Measurements from ENCODE around the gene CMA1. TPM values are rescaled to one million over a fixed set of nuclear protein-coding genes. Genes with fewer than 3 reads are reported as not detected.
A peak's percentile ranks its signal among the peaks of the same experiment; 100 is the strongest.
"Not testable (repeated sequence)": the region's sequence is repeated elsewhere in the genome, so short reads cannot be mapped to it uniquely, and the experiment has no call there.

Gene CMA1
- total RNA-seq, 1 donor: not detected

DNA sequence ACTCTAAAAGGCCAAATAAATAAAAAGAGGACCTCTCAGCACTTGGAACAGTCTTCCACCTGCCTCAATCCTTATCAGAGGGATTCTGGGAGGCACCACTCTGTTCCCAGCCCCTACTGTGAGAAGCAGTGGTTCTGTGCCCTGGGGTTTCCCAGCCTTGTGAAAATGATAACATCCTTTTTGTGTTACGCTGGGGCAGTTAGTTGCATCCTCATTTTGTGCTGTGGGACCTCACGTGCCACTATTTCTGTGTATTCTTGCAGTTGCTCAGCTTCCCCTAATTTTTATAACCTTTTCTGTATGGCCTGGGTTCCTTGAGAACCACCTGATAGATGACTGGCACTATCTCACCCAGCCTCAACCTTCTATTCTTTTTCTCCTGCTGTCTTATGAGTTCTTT is 10.8 kb upstream of the CMA1 start:
- TF ChIP-seq, protein P1, sequence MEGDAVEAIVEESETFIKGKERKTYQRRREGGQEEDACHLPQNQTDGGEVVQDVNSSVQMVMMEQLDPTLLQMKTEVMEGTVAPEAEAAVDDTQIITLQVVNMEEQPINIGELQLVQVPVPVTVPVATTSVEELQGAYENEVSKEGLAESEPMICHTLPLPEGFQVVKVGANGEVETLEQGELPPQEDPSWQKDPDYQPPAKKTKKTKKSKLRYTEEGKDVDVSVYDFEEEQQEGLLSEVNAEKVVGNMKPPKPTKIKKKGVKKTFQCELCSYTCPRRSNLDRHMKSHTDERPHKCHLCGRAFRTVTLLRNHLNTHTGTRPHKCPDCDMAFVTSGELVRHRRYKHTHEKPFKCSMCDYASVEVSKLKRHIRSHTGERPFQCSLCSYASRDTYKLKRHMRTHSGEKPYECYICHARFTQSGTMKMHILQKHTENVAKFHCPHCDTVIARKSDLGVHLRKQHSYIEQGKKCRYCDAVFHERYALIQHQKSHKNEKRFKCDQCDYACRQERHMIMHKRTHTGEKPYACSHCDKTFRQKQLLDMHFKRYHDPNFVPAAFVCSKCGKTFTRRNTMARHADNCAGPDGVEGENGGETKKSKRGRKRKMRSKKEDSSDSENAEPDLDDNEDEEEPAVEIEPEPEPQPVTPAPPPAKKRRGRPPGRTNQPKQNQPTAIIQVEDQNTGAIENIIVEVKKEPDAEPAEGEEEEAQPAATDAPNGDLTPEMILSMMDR (IDR thresholded peaks at IDR 0.05; ENCODE audit: insufficient read depth, low read depth, low read length): no peak
- no peak for DNase-seq (ENCODE audit: low read depth)
- no peak overlapping the region for H3K4me3 ChIP-seq (ENCODE audit: low read depth, low read length)

DNA sequence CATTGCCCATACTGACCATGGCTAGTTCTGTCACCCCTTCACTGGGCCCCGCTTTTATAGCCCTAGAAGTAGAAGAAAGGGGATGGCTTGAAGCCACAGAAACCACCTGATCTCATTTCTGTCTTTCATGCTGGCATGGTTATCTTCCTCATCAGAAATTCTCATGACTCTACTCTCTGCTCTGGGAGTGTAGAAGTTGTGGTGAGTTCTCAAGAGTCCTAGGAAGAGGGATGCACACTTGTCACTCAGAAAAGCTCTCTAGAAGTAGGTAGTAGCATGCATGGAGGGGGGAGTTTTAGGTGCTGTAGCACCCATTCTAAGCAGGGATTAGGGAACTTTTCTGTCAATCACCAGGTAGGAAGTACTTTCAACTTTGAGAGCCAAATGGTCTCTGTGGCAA is 6.1 kb upstream of the CMA1 start:
- no peak for DNase-seq (ENCODE audit: low read depth)
- TF ChIP-seq, protein P1 (IDR thresholded peaks at IDR 0.05; ENCODE audit: insufficient read depth, low read depth, low read length): no peak
- H3K4me3 ChIP-seq (ENCODE audit: low read depth, low read length): no peak overlapping the region

DNA sequence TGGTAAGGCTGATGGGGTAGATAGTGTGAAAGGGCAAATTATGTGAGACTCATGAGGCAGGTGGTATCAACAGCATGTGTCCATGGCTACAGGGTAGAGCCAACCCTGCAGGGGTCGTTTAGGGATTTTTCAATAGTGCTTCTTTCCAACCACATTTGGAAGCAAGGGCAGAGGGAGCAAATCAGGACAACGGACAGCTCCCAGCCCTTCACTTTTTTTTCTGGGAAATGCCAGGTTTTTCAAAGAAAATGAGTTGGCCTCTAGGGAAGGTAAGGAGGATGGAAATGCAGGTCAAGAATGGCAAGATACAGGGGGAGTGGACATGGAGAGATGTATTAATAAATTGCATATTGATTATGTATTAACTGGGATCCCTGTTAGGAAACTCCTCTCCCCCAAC is 4.9 kb upstream of the CMA1 start:
- TF ChIP-seq, protein P1 (IDR thresholded peaks at IDR 0.05; ENCODE audit: insufficient read depth, low read depth, low read length): no peak
- no peak for DNase-seq (ENCODE audit: low read depth)
- H3K4me3 ChIP-seq (ENCODE audit: low read depth, low read length): no peak overlapping the region

DNA sequence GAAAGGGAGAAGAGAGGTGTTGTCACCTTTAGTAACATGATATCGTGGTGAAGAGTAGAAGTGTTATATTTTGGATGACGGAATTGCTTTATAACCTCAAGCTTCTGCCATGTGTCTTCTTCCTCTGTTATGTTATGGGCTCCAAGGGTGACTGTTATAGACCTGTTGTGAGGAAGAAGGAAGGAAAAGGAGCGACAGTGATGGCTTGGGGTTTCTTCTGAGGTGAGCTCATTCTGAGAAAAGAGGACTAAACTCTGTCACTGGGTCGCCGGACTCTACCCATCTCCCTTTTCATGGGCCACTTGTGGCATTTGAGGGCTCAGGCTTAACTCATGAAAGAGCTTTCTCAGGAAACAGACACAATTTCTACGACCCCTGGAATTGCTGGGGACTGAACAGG is 1.6 kb downstream of the CMA1 start:
- TF ChIP-seq, protein P1 (IDR thresholded peaks at IDR 0.05; ENCODE audit: insufficient read depth, low read depth, low read length): no peak
- no peak overlapping the region for H3K4me3 ChIP-seq (ENCODE audit: low read depth, low read length)
- no peak for DNase-seq (ENCODE audit: low read depth)

DNA sequence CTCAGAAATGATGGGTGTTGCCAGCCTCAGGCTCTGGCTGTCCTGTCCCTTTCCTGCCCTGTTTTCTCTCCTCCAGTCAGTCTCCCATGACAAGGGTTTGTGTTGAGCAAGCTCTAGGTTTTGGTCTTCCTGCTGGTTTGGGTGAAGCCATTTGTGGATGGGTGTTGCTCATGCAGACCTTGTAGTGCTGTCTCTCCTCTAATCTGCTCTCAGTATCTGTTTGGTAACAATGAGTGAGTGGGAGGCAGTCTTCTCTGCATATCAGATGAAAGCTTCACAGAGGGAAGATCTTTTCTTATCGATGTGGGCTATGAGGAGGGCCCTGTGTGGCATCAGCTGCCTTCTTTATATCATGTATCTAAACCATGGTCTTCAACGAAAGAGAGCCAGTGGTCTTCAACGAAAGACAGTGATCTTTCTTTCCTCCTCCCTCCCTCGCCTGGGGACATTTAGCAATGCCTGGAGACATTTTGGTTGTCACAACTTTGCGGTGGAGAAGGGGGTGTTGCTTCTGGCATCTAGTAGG is 3.6 kb downstream of the CMA1 start:
- no peak for DNase-seq (ENCODE audit: low read depth)
- TF ChIP-seq, protein P1 (IDR thresholded peaks at IDR 0.05; ENCODE audit: insufficient read depth, low read depth, low read length): no peak
- no peak overlapping the region for H3K4me3 ChIP-seq (ENCODE audit: low read depth, low read length)

DNA sequence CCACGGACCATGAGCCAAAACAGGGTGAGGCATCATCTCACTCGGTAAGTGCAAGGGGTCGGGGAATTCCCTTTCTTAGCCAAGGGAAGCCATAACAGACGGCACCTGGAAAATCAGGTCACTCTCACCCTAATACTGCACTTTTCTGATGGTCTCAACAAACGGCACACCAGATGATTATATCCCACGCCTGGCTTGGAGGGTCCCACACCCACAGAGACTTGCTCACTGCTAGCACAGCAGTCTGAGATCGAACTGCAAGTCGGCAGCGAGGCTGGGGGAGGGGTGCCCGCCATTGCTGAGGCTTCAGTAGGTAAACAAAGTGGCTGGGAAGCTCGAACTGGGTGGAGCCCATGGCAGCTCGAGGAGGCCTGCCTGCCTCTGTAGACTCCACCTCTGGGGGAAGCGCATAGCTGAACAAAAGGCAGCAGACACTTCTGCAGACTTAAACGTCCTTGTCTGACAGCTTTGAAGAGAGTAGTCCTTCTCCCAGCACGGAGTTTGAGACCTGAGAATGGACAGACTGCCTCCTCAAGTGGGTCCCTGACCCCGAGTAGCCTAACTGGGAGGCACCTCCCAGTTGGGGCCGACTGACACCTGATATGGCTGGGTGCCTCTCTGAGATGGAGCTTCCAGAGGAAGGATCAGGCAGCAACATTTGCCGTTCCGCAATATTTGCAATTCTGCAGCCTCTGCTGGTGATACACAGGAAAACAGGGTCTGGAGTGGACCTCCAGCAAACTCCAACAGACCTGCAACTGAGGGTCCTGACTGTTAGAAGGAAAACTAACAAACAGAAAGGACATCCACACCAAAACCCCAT is 16.3 kb downstream of the CMA1 start:
- DNase-seq (ENCODE audit: low read depth); H3K4me3 ChIP-seq (ENCODE audit: low read depth, low read length): not testable (repeated sequence)

DNA sequence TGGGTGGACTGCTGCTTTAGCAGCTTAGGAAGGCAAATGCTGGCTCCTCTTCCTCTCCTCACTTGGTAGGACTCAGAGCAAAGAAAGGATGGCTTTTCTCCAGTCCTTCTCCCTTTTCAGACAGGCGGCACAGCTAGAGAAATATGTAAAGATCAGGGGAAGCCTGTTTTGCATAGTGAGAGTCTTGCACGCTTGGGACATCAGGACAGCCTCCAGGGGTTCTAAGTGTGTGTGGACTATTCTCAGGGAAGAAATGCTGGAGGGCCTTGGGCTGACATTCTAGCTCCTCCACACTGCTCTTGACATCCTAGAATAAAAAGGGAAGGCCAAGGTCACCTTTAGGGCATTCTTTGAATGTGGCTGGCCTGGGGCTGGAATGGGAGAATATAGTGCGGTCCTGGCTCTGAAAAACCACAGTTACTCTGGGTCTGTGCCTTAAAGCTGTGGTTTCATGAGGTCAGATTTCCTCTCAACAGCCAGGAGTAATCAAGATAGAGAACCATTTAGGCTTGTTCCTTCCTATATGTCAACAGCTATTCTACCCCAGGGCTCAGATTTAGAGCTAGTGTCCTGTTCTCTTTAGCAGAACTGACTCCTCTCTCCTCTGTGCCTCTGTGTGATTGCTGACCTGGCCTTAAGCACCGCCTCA is 24.3 kb downstream of the CMA1 start:
- H3K4me3 ChIP-seq (ENCODE audit: low read depth, low read length): no peak overlapping the region
- TF ChIP-seq, protein P1 (IDR thresholded peaks at IDR 0.05; ENCODE audit: insufficient read depth, low read depth, low read length): no peak
- peak; percentile 31 for DNase-seq (ENCODE audit: low read depth)

DNA sequence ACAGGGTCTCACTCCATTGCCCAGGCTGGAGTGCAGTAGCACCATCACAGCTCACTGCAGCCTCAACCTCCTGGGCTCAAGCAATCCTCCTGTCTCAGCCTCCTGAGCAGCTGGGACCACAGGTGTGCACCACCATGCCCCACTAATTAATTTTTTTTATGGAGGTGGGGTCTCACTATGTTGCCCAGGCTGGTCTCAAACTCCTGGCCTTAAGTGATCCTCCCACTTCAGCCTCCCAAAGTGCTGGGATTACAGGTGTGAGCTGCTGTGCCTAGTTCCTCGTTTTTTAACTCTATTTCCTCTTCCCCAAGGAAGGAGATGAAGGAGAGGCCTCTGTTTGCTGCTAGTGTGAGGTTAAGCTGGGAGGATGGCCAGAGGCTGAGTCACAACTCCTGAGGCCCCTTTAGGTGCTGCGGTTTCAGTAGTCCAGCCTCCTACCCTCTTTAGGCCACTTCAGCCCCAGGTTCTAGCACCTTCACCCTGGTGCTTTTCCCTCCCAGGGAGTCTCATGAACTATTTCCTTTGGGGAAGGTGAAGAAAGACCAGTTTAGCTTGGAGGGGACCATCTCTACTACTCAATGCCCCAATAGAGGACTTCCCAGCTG is 25.3 kb downstream of the CMA1 start:
- not testable (repeated sequence) for DNase-seq (ENCODE audit: low read depth); H3K4me3 ChIP-seq (ENCODE audit: low read depth, low read length)

Data from fibroblast of villous mesenchyme (primary cell).